Lung (tissue), 12 donors: ENCODE measurements around the gene ATOX1. TPM values are rescaled to one million over a fixed set of nuclear protein-coding genes. Genes with fewer than 3 reads are reported as not detected.

Experiments used
- ATAC-seq: fragments of 200-7000 bp; cut with Tn5 transposase; one replicate; pipeline ENCODE4 v1.9.1; 2020; ENCODE audit warnings: moderate number of reproducible peaks; ENCODE audit not compliant: insufficient read depth, low FRiP score
- DNase-seq, 3 donors: peaks; one replicate each; pipeline ENCODE4 v3.0.0-alpha.2; 2013 to 2017
- H3K27ac ChIP-seq, 2 donors: one replicate each; pipeline ENCODE4 v1.5.1; 2013; ENCODE audit warnings: mild to moderate bottlenecking in 2 of 2, moderate library complexity in 2 of 2, control low read depth in 1 of 2, inconsistent platforms in 1 of 2, low read depth in 1 of 2, low read length in 1 of 2
- H3K27me3 ChIP-seq, 3 donors: one replicate each; pipeline ENCODE4 v1.5.1; 2013; ENCODE audit warnings: low read length in 2 of 3; ENCODE audit not compliant: control insufficient read depth in 3 of 3, insufficient read depth in 3 of 3
- H3K36me3 ChIP-seq, 4 donors: one replicate each; pipeline ENCODE4 v1.5.1; 2013; ENCODE audit warnings: low read length in 4 of 4, mild to moderate bottlenecking in 1 of 4, moderate library complexity in 1 of 4; ENCODE audit not compliant: control insufficient read depth in 4 of 4, insufficient read depth in 4 of 4
- H3K4me1 ChIP-seq, 5 donors: one replicate each; pipeline ENCODE4 v1.5.1; 2013; ENCODE audit warnings: low read length in 5 of 5, mild to moderate bottlenecking in 2 of 5, moderate library complexity in 1 of 5; ENCODE audit not compliant: control insufficient read depth in 5 of 5, insufficient read depth in 5 of 5
- H3K4me3 ChIP-seq: one replicate; pipeline ENCODE4 v1.5.1; 2013; ENCODE audit warnings: mild to moderate bottlenecking, control low read depth, moderate library complexity
- H3K9ac ChIP-seq, 2 donors: one replicate each; pipeline ENCODE4 v1.5.1; 2013; ENCODE audit warnings: low read length in 2 of 2, control low read depth in 1 of 2; ENCODE audit not compliant: insufficient read depth in 1 of 2
- H3K9me3 ChIP-seq, 4 donors: one replicate each; pipeline ENCODE4 v1.5.1; 2013; ENCODE audit warnings: low read length in 3 of 4, mild to moderate bottlenecking in 1 of 4, moderate library complexity in 1 of 4; ENCODE audit not compliant: control insufficient read depth in 4 of 4, insufficient read depth in 3 of 4
- WGBS, 2 donors: extraction: QIAGEN DNeasy Blood & Tissue Kit; methylation state at CpG; one replicate each; pipeline ENCODE4 v1.1.7; 2013; 5-methylcytosine and 5-hydroxymethylcytosine counted together
- polyA plus RNA-seq, 2 donors: library from polyadenylated mRNA; stranded (reverse); fragments of 200-250 nt; gene quantifications; one replicate each; pipeline ENCODE4 v1.2.1, GENCODE V29; 2013
- total RNA-seq, 2 donors: library from RNA; depleted of rRNA in 1 of 2; stranded (reverse); fragments of >200 nt in 1 of 2; gene quantifications; one replicate each; pipeline ENCODE4 v1.2.1, GENCODE V29; 2014 to 2021
- TF ChIP-seq, protein P1 (sequence below): IDR thresholded peaks from 2 replicates; pipeline ENCODE4 v1.5.1; 2012; ENCODE audit warnings: mild to moderate bottlenecking; ENCODE audit errors: control extremely low read depth, extremely low read depth
- donor health status: control.
- donor health status: control.
- donor health status: Bipolar disorder and iron deficiency.
- donor health status: healthy.
- donor health status: DM: yes; HTN: yes; CAD: no.

Gene ATOX1
- total and polyA plus RNA-seq, 4 donors, result 65.1 to 225 (median 121) TPM

DNA sequence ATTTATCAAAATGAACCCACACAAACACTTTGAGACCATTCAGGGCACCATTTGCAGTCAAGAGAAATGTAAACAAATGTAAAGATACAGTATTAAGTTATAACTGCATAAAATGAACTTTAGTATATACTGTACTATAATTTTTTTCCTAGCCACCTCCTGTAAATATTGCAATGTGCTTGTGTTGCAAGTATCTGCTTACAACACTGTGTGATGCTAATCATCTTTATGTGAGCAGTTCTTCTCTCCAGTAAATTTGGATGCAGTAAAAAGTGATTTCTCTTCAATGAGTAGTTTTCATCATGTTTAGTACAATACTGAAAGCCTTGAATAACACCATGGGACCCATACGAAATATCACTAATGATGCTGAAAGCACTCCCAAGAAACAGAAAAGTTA, 22.8 kb upstream of the ATOX1 start:
- TF ChIP-seq, protein P1, sequence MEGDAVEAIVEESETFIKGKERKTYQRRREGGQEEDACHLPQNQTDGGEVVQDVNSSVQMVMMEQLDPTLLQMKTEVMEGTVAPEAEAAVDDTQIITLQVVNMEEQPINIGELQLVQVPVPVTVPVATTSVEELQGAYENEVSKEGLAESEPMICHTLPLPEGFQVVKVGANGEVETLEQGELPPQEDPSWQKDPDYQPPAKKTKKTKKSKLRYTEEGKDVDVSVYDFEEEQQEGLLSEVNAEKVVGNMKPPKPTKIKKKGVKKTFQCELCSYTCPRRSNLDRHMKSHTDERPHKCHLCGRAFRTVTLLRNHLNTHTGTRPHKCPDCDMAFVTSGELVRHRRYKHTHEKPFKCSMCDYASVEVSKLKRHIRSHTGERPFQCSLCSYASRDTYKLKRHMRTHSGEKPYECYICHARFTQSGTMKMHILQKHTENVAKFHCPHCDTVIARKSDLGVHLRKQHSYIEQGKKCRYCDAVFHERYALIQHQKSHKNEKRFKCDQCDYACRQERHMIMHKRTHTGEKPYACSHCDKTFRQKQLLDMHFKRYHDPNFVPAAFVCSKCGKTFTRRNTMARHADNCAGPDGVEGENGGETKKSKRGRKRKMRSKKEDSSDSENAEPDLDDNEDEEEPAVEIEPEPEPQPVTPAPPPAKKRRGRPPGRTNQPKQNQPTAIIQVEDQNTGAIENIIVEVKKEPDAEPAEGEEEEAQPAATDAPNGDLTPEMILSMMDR, result no peak
- WGBS, 2 donors, result 51 to 60% methylated on average over 1 of the region's 1 CpG
- Histone ChIP-seq H3K27ac (no peak overlapping the region), H3K36me3 (peaks cover 0 to 5% (median 2%) of the 10 kb centered on the region in 4 donors), H3K4me3 (no peak overlapping the region), H3K9ac (no peak overlapping the region), H3K27me3 (no peaks in the 10 kb centered on the region), H3K4me1 (peaks cover 0 to 21% (median 4%) of the 10 kb centered on the region in 5 donors), H3K9me3 (no peaks in the 10 kb centered on the region)
- DNase-seq (no peak), ATAC-seq (no peak)

DNA sequence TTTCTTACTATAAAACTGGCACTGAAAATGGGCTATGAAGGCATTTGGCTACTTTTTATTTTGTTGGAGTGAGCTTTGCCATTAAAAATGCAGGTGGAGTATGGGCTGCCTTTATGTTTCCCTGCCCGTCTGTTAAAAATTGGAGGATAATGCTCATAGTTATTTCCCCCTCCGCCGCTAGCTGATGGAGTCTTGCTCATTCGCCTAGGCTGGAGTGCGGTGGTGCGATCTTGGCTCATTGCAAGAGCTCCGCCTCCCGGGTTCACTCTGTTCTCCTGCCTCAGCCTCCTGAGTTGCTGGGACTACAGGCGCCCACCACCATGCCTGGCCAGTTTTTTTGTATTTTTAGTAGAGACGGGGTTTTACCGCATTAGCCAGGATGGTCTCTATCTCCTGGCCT, 21.9 kb upstream of the ATOX1 start:
- no peak overlapping the region for H3K9ac ChIP-seq
- no peak overlapping the region for H3K27ac ChIP-seq
- H3K4me3 ChIP-seq, result no peak overlapping the region
- H3K36me3 ChIP-seq, result peaks cover 0 to 5% (median 2%) of the 10 kb centered on the region in 4 donors
- no peaks in the 10 kb centered on the region for H3K9me3 ChIP-seq
- 92 to 93% methylated on average over 11 of the region's 11 CpGs for WGBS, 2 donors
- TF ChIP-seq, protein P1, result no peak
- DNase-seq (no peak), ATAC-seq (no peak)
- no peaks in the 10 kb centered on the region for H3K27me3 ChIP-seq
- peaks cover 2 to 24% (median 4%) of the 10 kb centered on the region in 5 donors for H3K4me1 ChIP-seq

DNA sequence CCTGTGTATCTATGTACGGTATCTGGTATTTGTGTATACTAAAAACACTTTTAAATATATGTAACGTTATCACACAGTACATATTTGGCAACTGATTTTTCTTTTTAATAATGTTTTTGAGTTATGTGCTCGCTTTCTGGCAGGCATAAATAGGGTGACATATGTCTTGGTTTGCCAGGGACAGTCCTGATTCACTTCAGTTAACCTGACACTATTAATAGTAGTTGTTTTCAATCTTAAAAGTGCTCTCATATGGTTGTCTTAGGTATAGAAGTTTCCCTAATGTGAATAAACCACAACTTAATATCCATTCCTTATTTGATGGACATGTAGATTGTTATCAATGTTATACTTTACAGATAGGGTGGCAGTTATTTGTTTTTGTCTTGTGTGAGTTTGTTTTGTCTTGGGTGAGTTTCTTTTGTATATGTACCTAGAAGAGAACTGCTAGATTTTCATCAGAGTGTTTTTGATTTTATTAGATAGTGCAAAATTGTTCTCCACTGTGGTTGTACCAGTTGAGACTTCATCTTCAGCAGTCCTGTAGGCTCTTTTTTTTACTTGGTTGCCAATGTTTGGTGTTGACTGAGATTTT, 21.2 kb upstream of the ATOX1 start:
- Histone ChIP-seq H3K27me3 (no peaks in the 10 kb centered on the region), H3K4me3 (no peak overlapping the region), H3K4me1 (peaks cover 4 to 29% (median 9%) of the 10 kb centered on the region in 5 donors), H3K27ac (no peak overlapping the region), H3K36me3 (peaks cover 0 to 5% (median 2%) of the 10 kb centered on the region in 4 donors), H3K9ac (peak overlapping the region in 1 of 2 donors; percentile 20), H3K9me3 (no peaks in the 10 kb centered on the region)
- TF ChIP-seq, protein P1, result no peak
- 81 to 82% methylated on average over 3 of the region's 3 CpGs for WGBS, 2 donors
- no peak for DNase-seq
- no peak for ATAC-seq
